ENCODE results near the gene PPP1R14C. TPM values are rescaled to one million over a fixed set of nuclear protein-coding genes. Genes with fewer than 3 reads are reported as not detected.

The PPP1R14C gene
- total and polyA plus RNA-seq, 2 experiments from 2014 or later = 1.1 to 1.4 TPM

DNA sequence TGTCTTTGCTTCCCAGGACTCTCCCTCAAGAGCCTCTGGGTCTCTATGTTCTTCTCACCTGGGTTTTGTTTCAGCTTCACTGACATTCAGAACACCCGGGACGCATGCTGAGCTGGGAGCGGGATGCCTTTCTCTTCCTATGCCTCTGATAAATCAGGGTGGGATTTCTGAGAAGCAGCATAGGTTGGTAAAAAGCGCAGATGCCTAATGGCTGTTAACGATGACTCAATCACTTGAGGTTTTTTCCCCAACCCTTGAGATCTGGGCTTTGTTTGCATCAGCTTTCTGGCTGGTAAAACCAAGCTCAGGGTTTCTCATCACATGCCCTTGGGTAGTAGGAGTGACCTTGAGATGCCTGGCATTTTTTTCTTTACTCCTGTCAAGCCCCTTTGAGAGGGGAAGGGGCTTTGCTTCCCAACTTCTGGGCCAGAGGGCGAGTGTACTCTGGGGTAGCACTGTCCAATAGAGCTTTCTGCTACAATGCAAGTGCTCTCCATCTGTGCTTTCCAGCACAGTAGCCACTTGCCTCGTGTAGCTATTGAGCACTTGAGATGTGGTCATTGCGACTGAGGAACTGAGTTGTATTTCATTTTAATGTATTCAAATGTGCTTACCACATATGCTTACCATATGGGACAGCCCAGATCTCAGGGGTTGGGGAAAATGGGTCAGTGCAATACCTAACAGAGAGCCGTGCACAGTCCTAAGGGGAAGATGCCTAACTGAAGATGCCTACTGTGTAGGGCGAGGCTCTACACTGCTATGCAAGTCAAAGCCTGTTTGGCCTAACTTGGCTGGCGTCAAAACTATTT is 69.1 kb downstream of the PPP1R14C start (continued):
- TF ChIP-seq, protein P1, sequence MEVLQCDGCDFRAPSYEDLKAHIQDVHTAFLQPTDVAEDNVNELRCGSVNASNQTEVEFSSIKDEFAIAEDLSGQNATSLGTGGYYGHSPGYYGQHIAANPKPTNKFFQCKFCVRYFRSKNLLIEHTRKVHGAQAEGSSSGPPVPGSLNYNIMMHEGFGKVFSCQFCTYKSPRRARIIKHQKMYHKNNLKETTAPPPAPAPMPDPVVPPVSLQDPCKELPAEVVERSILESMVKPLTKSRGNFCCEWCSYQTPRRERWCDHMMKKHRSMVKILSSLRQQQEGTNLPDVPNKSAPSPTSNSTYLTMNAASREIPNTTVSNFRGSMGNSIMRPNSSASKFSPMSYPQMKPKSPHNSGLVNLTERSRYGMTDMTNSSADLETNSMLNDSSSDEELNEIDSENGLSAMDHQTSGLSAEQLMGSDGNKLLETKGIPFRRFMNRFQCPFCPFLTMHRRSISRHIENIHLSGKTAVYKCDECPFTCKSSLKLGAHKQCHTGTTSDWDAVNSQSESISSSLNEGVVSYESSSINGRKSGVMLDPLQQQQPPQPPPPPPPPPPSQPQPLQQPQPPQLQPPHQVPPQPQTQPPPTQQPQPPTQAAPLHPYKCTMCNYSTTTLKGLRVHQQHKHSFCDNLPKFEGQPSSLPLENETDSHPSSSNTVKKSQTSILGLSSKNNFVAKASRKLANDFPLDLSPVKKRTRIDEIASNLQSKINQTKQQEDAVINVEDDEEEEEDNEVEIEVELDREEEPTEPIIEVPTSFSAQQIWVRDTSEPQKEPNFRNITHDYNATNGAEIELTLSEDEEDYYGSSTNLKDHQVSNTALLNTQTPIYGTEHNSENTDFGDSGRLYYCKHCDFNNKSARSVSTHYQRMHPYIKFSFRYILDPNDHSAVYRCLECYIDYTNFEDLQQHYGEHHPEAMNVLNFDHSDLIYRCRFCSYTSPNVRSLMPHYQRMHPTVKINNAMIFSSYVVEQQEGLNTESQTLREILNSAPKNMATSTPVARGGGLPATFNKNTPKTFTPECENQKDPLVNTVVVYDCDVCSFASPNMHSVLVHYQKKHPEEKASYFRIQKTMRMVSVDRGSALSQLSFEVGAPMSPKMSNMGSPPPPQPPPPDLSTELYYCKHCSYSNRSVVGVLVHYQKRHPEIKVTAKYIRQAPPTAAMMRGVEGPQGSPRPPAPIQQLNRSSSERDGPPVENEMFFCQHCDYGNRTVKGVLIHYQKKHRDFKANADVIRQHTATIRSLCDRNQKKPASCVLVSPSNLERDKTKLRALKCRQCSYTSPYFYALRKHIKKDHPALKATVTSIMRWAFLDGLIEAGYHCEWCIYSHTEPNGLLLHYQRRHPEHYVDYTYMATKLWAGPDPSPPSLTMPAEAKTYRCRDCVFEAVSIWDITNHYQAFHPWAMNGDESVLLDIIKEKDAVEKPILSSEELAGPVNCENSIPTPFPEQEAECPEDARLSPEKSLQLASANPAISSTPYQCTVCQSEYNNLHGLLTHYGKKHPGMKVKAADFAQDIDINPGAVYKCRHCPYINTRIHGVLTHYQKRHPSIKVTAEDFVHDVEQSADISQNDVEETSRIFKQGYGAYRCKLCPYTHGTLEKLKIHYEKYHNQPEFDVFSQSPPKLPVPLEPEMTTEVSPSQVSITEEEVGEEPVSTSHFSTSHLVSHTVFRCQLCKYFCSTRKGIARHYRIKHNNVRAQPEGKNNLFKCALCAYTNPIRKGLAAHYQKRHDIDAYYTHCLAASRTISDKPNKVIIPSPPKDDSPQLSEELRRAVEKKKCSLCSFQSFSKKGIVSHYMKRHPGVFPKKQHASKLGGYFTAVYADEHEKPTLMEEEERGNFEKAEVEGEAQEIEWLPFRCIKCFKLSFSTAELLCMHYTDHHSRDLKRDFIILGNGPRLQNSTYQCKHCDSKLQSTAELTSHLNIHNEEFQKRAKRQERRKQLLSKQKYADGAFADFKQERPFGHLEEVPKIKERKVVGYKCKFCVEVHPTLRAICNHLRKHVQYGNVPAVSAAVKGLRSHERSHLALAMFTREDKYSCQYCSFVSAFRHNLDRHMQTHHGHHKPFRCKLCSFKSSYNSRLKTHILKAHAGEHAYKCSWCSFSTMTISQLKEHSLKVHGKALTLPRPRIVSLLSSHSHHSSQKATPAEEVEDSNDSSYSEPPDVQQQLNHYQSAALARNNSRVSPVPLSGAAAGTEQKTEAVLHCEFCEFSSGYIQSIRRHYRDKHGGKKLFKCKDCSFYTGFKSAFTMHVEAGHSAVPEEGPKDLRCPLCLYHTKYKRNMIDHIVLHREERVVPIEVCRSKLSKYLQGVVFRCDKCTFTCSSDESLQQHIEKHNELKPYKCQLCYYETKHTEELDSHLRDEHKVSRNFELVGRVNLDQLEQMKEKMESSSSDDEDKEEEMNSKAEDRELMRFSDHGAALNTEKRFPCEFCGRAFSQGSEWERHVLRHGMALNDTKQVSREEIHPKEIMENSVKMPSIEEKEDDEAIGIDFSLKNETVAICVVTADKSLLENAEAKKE (CRISPR knock-in tag; IDR thresholded peaks at IDR 0.05) = no peak
- TF ChIP-seq ZNF331 (CRISPR knock-in tag; IDR thresholded peaks at IDR 0.05; ENCODE audit: low read depth) (no peak), ZNF114 (CRISPR knock-in tag; IDR thresholded peaks at IDR 0.05) (no peak), EZH2 (IDR thresholded peaks at IDR 0.05; ENCODE audit: low read depth, unreplicated experiment) (no peak), POLR2AphosphoS5 (IDR thresholded peaks at IDR 0.05; ENCODE audit: low read depth) (no peak), JUNB (IDR thresholded peaks at IDR 0.05; ENCODE audit: unreplicated experiment) (no peak), CTCF (conservative IDR thresholded peaks at IDR 0.05; ENCODE audit: low read depth in 2 of 2) (no peak)
- TF ChIP-seq, protein P2, sequence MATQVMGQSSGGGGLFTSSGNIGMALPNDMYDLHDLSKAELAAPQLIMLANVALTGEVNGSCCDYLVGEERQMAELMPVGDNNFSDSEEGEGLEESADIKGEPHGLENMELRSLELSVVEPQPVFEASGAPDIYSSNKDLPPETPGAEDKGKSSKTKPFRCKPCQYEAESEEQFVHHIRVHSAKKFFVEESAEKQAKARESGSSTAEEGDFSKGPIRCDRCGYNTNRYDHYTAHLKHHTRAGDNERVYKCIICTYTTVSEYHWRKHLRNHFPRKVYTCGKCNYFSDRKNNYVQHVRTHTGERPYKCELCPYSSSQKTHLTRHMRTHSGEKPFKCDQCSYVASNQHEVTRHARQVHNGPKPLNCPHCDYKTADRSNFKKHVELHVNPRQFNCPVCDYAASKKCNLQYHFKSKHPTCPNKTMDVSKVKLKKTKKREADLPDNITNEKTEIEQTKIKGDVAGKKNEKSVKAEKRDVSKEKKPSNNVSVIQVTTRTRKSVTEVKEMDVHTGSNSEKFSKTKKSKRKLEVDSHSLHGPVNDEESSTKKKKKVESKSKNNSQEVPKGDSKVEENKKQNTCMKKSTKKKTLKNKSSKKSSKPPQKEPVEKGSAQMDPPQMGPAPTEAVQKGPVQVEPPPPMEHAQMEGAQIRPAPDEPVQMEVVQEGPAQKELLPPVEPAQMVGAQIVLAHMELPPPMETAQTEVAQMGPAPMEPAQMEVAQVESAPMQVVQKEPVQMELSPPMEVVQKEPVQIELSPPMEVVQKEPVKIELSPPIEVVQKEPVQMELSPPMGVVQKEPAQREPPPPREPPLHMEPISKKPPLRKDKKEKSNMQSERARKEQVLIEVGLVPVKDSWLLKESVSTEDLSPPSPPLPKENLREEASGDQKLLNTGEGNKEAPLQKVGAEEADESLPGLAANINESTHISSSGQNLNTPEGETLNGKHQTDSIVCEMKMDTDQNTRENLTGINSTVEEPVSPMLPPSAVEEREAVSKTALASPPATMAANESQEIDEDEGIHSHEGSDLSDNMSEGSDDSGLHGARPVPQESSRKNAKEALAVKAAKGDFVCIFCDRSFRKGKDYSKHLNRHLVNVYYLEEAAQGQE (IDR thresholded peaks at IDR 0.05; ENCODE audit: unreplicated experiment) = no peak
